B cell (primary cell): Measurements from ENCODE around the gene INSR.

Experiments
- CTCF ChIP-seq: fragments of 200-600 bp; IDR thresholded peaks from one replicate; pipeline ENCODE4 v1.8.0; 2022; ENCODE audit warnings: antibody characterized with exemption, mild to moderate bottlenecking
- EZH2 ChIP-seq: IDR thresholded peaks from 2 replicates; pipeline ENCODE4 v1.6.1; 2012; ENCODE audit warnings: borderline replicate concordance, low read depth, mild to moderate bottlenecking, moderate library complexity, low read length; ENCODE audit not compliant: insufficient read depth, poor library complexity, severe bottlenecking

- TF ChIP-seq CTCF: no peak
- TF ChIP-seq EZH2: no peak
Measured at GRCh38 chr19:7063339-7063738, 230.9 kb downstream of the INSR start.
